GM21723 (cell line): ENCODE data around the gene GP2.

ENCODE experiments used
- ATAC-seq: cut with Tn5 transposase; IDR thresholded peaks from one replicate; pipeline ENCODE4 v1.9.1; 2021; ENCODE audit warnings: mild to moderate bottlenecking, moderate library complexity; ENCODE audit not compliant: unreplicated experiment

The GP2 gene

GRCh38 chr16:20308266-20308665, 19.0 kb downstream of the GP2 start:
- ATAC-seq = no peak

GRCh38 chr16:20307791-20308190, 19.5 kb downstream of the GP2 start:
- no peak for ATAC-seq

GRCh38 chr16:20307240-20307671, 20.1 kb downstream of the GP2 start:
- ATAC-seq = no peak

- no peak for ATAC-seq
These were observed 20.9 kb downstream of the GP2 start for GRCh38 chr16:20306401-20306800.

GRCh38 chr16:20303012-20303411, 24.3 kb downstream of the GP2 start:
- no peak for ATAC-seq

GRCh38 chr16:20302389-20302788, 24.9 kb downstream of the GP2 start:
- no peak for ATAC-seq

GRCh38 chr16:20301840-20302239, 25.5 kb downstream of the GP2 start:
- no peak for ATAC-seq

GRCh38 chr16:20300312-20301097, 26.8 kb downstream of the GP2 start:
- ATAC-seq = no peak

GRCh38 chr16:20298452-20298851, 28.9 kb downstream of the GP2 start:
- ATAC-seq = no peak

- ATAC-seq = no peak
These were observed 35.8 kb downstream of the GP2 start for GRCh38 chr16:20291208-20292206.

- ATAC-seq = no peak
These were observed 37.7 kb downstream of the GP2 start for GRCh38 chr16:20289571-20289970.

GRCh38 chr16:20285993-20286499, 41.3 kb downstream of the GP2 start:
- ATAC-seq = no peak

GRCh38 chr16:20280259-20280658, 47.1 kb downstream of the GP2 start:
- no peak for ATAC-seq

GRCh38 chr16:20271893-20272292, 55.4 kb downstream of the GP2 start:
- no peak for ATAC-seq

GRCh38 chr16:20268409-20268808, 58.9 kb downstream of the GP2 start:
- no peak for ATAC-seq

GRCh38 chr16:20265019-20265418, 62.3 kb downstream of the GP2 start:
- ATAC-seq = no peak

GRCh38 chr16:20263138-20263855, 64.0 kb downstream of the GP2 start:
- no peak for ATAC-seq

- ATAC-seq = no peak
These were observed 65.1 kb downstream of the GP2 start for GRCh38 chr16:20262248-20262647.

GRCh38 chr16:20260215-20261009, 66.9 kb downstream of the GP2 start:
- no peak for ATAC-seq
